Calu3 (cell line): Measurements from ENCODE around the gene SENP2. TPM values are rescaled to one million over a fixed set of nuclear protein-coding genes. Genes with fewer than 3 reads are reported as not detected.

ENCODE experiments used
- BruUV-seq: library from RNA; stranded (reverse); fragments of 400-500 nt; replicated peaks from 2 replicates; lab custom pipeline; 2021; lab: Mats Ljungman, UMichigan
- CTCF ChIA-PET: fragments of 300-600 bp; sonication (Branson Sonifier 250); formaldehyde crosslinking; loops from one replicate; lab custom pipeline; 2022; ENCODE audit warnings: antibody characterized with exemption; lab: Charles Lee
- DNase-seq: peaks from one replicate; pipeline ENCODE4 v3.0.0; 2022
- H3K27ac Mint-ChIP-seq: one replicate; pipeline ENCODE4 v1.8.0; 2022; ENCODE audit warnings: mixed read lengths; ENCODE audit not compliant: unreplicated experiment
- H3K27me3 Mint-ChIP-seq: one replicate; pipeline ENCODE4 v1.8.0; 2022; ENCODE audit warnings: mixed read lengths; ENCODE audit not compliant: unreplicated experiment
- H3K36me3 Mint-ChIP-seq: one replicate; pipeline ENCODE4 v1.8.0; 2022; ENCODE audit warnings: mild to moderate bottlenecking, moderate library complexity, mixed read lengths; ENCODE audit not compliant: insufficient read depth, unreplicated experiment
- H3K4me1 Mint-ChIP-seq: one replicate; pipeline ENCODE4 v1.8.0; 2022; ENCODE audit warnings: mild to moderate bottlenecking, low read depth, mixed read lengths; ENCODE audit not compliant: unreplicated experiment
- H3K4me3 Mint-ChIP-seq: one replicate; pipeline ENCODE4 v1.8.0; 2022; ENCODE audit warnings: mild to moderate bottlenecking, low read depth, moderate library complexity, mixed read lengths; ENCODE audit not compliant: unreplicated experiment
- H3K9me3 Mint-ChIP-seq: one replicate; pipeline ENCODE4 v1.8.0; 2022; ENCODE audit warnings: low read depth, mixed read lengths; ENCODE audit not compliant: unreplicated experiment
- CTCF ChIP-seq: fragments of 200-600 bp; IDR thresholded peaks from one replicate; pipeline ENCODE4 v1.8.0; 2022; ENCODE audit warnings: antibody characterized with exemption; ENCODE audit not compliant: unreplicated experiment
- intact Hi-C: fragments of 100-400 bp; cut with micrococcal nuclease; formaldehyde crosslinking; loops from one replicate; pipeline ENCODE4 v1.10.0; 2022; ENCODE audit not compliant: unreplicated experiment
- total RNA-seq: library from RNA; stranded (reverse); gene quantifications from 2 replicates; pipeline ENCODE4 v1.2.3, GENCODE V29; 2022

Gene SENP2
- total RNA-seq, 1 experiment from 2014 or later: 87.1 TPM

GRCh38 chr3:185678027-185678426 lies 91.9 kb downstream of the SENP2 start:
- intact Hi-C loops: loop anchor here (5.0 kb wide), 4 partner anchors 34 to 254 kb away; no protein-coding TSS in a partner anchor
- no TSS peak for BruUV-seq
- H3K27ac Mint-ChIP-seq: peak overlapping the region; percentile 47
- CTCF ChIA-PET: interaction anchor here (0.9 to 2.0 kb wide), 6 partner anchors 16 to 145 kb away, joined by 3 to 28 read pairs (median 11); no protein-coding TSS in a partner anchor
- H3K9me3 Mint-ChIP-seq: peaks cover 3% of the 10 kb centered on the region
- H3K27me3 Mint-ChIP-seq: no peaks in the 10 kb centered on the region
- no peak overlapping the region for H3K4me3 Mint-ChIP-seq
- no peak for TF ChIP-seq CTCF
- no peak for DNase-seq
- peaks cover 58% of the 10 kb centered on the region for H3K36me3 Mint-ChIP-seq
- H3K4me1 Mint-ChIP-seq: peaks cover 21% of the 10 kb centered on the region

- no peak for DNase-seq
- TF ChIP-seq CTCF: no peak
- Mint-ChIP-seq H3K4me1 (peaks cover 21% of the 10 kb centered on the region), H3K9me3 (peaks cover 3% of the 10 kb centered on the region), H3K27ac (no peak overlapping the region), H3K4me3 (no peak overlapping the region), H3K27me3 (no peaks in the 10 kb centered on the region), H3K36me3 (peaks cover 56% of the 10 kb centered on the region)
- CTCF ChIA-PET: interaction anchor here (1.3 kb wide), 1 partner anchor 8 kb away, joined by 3 read pairs; no protein-coding TSS in a partner anchor
- intact Hi-C loops: no loop called here
- no TSS peak for BruUV-seq
These were observed 94.1 kb downstream of the SENP2 start for GRCh38 chr3:185680231-185680630.

Other genes starting within 250 kb of the SENP2 start
- gene MAP3K13, start 223.2 kb upstream of the SENP2 start, total RNA-seq: 102 and 114 TPM in 2 replicates
- 53.6 and 57.5 TPM in 2 replicates for gene TMEM41A, start 87.3 kb upstream of the SENP2 start, total RNA-seq
- gene LIPH, start 33.7 kb upstream of the SENP2 start, total RNA-seq: 159 and 213 TPM in 2 replicates
- gene IGF2BP2, start 238.7 kb downstream of the SENP2 start, total RNA-seq: 150 and 156 TPM in 2 replicates